HuH-7.5 (cell line): ENCODE measurements around the gene PCBP3.

Source experiments
- DNase-seq: peaks from one replicate; pipeline ENCODE4 v3.0.0; 2011; ENCODE audit warnings: low spot score

PCBP3 gene

GRCh38 chr21:45912611-45913417 is 269.3 kb downstream of the PCBP3 start:
- no peak for DNase-seq

- DNase-seq = no peak
These were observed 269.9 kb downstream of the PCBP3 start for GRCh38 chr21:45913418-45913765.

DNA sequence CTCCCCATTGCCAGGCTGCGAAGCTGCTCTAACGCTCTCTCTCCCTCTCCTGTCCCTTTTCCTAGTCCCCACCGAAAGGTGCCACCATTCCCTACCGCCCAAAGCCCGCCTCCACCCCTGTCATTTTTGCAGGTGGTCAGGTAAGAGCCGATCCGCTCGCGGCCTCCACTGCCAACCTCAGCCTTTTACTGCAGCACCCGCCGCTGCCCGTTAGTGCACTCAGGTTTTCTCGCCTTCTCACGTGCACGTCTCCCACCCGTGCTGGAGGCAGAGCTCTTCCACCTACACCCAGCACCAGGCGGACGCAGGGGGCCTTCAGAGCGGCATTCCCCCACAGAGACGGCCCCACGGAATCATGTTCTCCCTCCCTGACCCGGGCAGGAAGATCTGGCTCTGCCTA is 270.4 kb downstream of the PCBP3 start:
- no peak for DNase-seq

DNA sequence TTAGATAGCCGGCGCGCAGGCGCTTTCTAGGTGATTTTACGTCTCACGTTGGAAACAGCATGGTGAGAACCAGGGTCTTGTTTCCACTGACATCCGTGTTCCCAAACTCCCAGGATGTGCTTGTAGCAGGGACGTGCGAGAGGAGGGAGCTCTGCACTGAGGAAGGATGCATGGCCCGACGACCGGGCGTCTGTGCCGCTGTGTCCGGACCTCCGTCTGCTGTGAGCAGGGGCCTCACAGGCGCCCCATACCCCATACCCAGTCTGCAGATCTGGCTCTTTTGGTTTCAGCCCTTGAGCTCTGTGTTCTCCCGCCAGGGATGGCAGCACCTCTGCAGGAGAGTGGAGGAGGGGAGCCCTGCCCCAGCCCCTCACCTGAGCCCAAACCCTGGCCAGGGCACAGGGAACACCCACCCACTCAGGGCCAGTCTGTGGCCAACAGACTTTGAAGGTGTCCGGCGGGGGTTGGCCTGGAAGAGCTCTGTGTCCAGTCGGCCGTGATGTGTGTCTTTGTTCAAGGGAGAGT is 270.9 kb downstream of the PCBP3 start:
- DNase-seq = no peak

- DNase-seq = no peak
These were observed 272.7 kb downstream of the PCBP3 start for GRCh38 chr21:45916011-45916840.

DNA sequence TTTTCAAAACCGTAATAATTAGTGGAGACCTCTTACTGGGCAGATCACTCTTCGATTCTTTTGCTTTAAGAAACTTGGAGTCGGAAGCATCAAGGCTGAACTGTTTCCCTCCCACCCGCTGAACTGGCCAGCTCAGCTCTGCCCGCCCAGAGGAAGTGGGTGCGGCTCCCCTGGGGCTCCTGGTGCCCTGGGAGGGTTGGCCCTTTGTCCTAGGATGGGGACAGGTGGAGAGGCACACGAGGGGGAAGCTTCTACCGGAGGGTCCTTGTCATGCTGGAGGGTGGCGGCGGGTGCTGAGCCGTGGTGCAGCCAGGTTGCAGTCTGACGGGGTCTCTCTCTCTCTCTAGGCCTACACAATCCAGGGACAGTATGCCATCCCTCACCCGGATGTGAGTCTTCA is 273.7 kb downstream of the PCBP3 start:
- DNase-seq = no peak

- DNase-seq = no peak
These were observed 274.5 kb downstream of the PCBP3 start for GRCh38 chr21:45918011-45918410.

DNA sequence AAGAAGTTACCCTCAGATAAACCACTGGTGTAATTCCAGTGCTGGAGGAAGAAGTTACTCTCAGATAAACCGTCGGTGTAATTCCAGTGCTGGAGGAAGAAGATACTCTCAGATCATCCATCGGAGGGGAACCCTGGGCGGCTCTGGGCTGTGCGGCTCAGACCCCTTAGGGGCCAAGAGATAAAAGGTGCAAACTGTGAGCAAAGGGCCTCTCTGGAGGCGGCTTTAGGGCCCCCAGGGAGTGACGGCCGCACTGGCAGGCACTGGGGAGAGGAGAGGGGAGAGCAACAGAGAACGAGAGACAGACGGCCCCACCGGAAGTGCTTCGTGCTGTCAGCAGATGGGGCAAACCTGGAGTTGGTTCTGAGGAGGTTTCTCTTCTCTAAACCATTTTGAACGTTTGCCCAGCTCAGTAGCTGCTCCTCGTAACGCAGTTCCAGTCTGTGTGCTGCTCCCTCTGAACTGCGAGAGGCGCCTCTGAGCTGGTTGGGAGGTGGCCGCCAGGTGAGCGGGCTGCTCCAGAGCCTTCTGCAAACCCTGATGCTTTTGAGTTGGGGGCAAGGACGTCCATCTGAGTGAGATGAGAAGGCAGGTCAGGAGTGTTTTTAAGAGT is 275.4 kb downstream of the PCBP3 start:
- no peak for DNase-seq

DNA sequence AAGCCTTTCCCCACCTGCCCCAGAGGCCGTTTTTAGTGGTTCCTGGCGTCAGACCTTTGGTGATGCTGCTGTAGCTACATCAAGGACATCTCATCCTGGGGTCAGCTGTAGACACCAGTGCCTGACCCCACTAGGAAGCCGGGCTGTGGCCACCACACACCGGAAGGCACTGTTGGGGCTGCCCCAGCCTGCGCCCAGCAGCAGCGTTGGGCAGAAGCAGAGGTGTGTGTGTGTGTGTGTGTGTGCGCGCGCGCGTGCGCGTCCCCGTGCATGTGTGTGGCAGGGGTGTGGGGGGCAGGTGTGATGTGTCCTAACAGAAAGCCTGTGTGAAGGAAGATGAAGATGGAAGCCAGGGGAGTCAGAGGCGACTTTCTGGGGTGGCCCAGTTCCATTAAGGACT is 276.1 kb downstream of the PCBP3 start:
- no peak for DNase-seq

- no peak for DNase-seq
These were observed 277.5 kb downstream of the PCBP3 start for GRCh38 chr21:45920824-45921600.

DNA sequence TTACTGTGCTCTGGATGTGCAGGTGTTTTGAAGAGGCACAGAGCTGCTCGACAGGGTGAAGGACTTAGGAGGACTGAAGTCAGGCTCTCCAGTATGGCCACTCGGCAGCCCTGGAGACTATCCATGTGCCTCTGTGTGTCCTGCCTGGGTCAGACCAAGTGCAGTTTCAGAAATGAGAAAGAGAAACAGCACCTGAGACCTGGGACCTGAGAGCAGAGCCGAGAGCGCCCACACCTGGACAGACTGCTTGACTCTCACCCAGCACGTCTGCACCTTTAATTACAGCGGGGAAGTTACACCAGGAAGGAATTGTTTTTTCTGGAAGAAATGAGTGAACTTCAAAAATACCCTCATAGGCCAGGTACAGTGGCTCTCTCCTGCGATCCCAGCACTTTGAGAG is 278.4 kb downstream of the PCBP3 start:
- no peak for DNase-seq

DNA sequence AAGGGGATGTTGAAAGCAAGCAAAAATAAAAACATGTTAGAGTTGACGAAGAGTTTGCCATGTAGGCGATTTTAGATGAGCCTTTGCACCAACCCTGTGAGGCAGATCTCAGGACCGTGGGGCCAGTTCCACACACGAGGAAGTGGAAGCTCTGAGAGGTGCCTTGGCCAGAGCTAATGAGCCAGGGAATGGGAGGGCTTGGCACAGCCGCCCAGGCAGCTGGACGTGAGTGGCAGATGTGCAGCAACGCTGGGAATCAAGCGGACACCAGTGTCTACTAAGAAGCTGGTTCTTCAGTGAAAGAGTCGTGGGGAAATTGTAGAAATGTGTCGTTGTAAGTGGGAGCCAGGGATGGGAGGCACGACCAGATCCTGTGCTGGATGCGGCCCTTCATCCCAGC is 279.1 kb downstream of the PCBP3 start:
- no peak for DNase-seq

- peak; percentile 83 for DNase-seq
These were observed 279.6 kb downstream of the PCBP3 start for GRCh38 chr21:45923146-45923545.

GRCh38 chr21:45926281-45926680 is 282.8 kb downstream of the PCBP3 start:
- DNase-seq = no peak

DNA sequence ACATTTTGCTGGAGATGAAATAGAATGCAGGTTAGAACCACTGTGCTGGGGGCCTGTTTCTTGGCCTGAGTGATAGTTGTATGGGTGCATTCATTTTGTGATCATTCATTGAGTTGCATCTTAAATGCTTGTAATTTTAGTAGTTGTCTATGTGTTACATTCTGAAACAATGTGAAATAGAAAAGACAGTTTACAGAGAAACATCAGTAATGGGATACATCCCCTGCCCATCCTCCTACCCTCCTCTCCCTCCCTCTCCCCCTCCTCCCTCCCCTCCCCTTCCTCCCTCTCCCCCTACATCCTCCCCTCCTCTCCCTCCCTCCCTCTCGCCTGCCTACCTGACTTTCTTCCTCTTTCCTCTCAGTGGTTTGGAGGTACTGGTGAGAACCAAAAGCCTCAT is 283.5 kb downstream of the PCBP3 start:
- DNase-seq = no peak

GRCh38 chr21:45927851-45928850 is 284.6 kb downstream of the PCBP3 start:
- no peak for DNase-seq

- DNase-seq = no peak
These were observed 285.9 kb downstream of the PCBP3 start for GRCh38 chr21:45929449-45929848.

- DNase-seq = no peak
These were observed 286.8 kb downstream of the PCBP3 start for GRCh38 chr21:45930231-45930760.

DNA sequence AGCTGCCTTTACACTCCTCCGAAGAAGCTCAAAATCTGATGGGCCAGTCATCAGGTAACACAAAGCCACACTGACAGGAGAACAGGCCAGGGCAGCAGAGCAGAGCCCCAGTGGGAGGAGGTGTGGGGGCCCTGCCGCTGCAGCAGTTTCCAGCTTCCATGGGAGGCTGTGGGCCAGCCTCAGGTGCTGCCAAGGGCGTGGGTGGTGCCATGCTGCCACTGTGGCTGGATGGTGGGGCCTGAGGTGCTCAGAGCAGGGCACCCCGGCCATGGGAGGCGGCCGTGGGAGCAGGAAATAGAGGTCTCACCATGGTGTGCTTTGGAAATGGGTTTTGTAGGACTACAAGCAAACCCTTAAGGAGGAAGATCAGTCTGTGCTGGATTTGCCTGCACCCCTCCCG is 287.3 kb downstream of the PCBP3 start:
- no peak for DNase-seq

DNA sequence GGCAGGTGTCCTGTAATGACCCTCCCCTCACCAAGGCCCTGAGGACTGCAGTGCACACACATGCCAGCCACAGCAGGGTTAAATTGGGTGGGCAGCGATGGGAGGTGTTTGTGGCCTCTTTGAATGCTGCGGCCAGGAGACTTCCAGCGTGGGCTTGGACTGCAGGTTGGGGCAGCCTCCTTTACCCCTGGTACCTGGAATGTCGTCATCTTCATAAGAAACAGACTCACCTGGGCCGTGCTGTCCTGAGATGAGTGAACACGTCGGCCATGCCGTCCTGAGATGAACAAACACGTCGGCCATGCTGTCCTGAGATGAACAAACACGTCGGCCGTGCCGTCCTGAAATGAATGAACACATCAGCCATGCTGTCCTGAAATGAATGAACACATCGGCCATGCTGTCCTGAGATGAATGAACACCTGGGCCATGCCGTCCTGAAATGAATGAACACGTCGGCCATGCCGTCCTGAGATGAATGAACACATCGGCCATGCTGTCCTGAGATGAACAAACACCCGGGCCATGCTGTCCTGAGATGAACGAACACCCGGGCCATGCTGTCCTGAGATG is 288.0 kb downstream of the PCBP3 start:
- DNase-seq = no peak
